ENCODE data around the gene MEGF9.

DNA sequence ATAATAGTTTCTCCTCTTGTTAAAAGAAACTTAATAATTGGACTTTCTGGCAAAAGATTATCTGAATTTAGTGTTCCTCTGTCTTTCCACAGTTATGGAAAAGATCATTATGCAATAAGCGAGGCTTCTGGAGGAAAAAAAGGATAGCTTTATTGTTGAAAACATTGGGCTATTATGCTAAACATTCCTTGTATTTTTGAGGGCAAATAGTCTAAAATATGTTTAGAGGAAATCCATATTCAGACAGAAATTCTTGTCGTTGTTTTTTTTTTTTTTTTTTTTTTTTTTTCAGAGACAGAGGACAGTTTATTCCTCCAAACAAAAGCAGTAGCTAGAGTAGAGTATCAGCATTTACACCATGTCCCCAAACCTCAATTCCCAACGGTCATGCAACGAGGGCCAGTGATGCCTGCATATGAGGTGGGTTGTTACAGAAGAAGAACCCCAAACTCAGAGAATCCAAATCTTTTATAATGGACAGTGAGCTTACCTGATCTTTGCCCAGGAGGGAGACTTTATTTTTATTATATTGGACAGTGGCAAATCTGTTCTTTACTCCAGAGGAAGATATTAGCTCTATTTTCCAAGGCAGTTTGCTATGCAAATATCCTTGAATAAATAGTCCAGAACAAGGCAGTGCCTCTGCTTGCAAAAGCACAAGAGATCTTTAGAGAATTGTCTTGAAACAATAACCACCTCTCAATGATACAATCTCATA lies 85.9 kb downstream of the MEGF9 start:
- TF ChIP-seq, protein P1, sequence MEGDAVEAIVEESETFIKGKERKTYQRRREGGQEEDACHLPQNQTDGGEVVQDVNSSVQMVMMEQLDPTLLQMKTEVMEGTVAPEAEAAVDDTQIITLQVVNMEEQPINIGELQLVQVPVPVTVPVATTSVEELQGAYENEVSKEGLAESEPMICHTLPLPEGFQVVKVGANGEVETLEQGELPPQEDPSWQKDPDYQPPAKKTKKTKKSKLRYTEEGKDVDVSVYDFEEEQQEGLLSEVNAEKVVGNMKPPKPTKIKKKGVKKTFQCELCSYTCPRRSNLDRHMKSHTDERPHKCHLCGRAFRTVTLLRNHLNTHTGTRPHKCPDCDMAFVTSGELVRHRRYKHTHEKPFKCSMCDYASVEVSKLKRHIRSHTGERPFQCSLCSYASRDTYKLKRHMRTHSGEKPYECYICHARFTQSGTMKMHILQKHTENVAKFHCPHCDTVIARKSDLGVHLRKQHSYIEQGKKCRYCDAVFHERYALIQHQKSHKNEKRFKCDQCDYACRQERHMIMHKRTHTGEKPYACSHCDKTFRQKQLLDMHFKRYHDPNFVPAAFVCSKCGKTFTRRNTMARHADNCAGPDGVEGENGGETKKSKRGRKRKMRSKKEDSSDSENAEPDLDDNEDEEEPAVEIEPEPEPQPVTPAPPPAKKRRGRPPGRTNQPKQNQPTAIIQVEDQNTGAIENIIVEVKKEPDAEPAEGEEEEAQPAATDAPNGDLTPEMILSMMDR (IDR thresholded peaks at IDR 0.05; ENCODE audit: low read length): no peak
- TF ChIP-seq EZH2 (IDR thresholded peaks at IDR 0.05; ENCODE audit: borderline replicate concordance, low read length): no peak

All from OCI-LY1 (cell line).